PC-9 (cell line): ENCODE data around the gene OR6A2.

Experiments used
- EZH2 ChIP-seq: fragments of 200-600 bp; sonication (generic); IDR thresholded peaks from 2 replicates; pipeline ENCODE4 v1.8.0; 2017; ENCODE audit warnings: antibody characterized with exemption, low read depth
- TF ChIP-seq, protein P1 (sequence below): fragments of 200-600 bp; sonication (generic); conservative IDR thresholded peaks from 2 replicates; pipeline ENCODE4 v1.6.1; 2017; ENCODE audit warnings: mixed run types, antibody characterized with exemption, mild to moderate bottlenecking, moderate library complexity

DNA sequence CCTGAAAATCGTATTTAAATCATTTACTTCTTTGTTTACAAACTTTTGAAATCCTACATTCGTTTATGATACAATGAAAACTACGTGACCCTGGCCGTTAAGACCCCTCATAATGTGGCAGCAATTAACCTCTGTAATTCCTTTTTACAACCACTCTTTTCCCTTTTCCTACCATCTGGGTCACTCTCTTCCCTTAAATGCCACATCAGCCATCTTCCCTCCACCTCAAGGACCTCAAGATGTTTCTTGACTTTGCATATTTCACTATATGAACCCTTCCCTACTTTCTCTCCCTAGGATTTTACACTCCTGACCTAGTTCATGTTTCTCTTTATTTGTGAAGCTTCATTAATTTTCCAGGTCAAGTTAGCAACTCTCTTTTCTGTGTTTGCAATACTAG is 54.5 kb downstream of the OR6A2 start:
- TF ChIP-seq, protein P1, sequence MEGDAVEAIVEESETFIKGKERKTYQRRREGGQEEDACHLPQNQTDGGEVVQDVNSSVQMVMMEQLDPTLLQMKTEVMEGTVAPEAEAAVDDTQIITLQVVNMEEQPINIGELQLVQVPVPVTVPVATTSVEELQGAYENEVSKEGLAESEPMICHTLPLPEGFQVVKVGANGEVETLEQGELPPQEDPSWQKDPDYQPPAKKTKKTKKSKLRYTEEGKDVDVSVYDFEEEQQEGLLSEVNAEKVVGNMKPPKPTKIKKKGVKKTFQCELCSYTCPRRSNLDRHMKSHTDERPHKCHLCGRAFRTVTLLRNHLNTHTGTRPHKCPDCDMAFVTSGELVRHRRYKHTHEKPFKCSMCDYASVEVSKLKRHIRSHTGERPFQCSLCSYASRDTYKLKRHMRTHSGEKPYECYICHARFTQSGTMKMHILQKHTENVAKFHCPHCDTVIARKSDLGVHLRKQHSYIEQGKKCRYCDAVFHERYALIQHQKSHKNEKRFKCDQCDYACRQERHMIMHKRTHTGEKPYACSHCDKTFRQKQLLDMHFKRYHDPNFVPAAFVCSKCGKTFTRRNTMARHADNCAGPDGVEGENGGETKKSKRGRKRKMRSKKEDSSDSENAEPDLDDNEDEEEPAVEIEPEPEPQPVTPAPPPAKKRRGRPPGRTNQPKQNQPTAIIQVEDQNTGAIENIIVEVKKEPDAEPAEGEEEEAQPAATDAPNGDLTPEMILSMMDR = no peak
- TF ChIP-seq EZH2 = no peak
